Measurements from ENCODE around the gene QPRT. TPM values are rescaled to one million over a fixed set of nuclear protein-coding genes. Genes with fewer than 3 reads are reported as not detected.
"Not testable (repeated sequence)": the region's sequence is repeated elsewhere in the genome, so short reads cannot be mapped to it uniquely, and the experiment has no call there.

Gene QPRT
- polyA plus RNA-seq, 1 experiment = 4.2 TPM

DNA sequence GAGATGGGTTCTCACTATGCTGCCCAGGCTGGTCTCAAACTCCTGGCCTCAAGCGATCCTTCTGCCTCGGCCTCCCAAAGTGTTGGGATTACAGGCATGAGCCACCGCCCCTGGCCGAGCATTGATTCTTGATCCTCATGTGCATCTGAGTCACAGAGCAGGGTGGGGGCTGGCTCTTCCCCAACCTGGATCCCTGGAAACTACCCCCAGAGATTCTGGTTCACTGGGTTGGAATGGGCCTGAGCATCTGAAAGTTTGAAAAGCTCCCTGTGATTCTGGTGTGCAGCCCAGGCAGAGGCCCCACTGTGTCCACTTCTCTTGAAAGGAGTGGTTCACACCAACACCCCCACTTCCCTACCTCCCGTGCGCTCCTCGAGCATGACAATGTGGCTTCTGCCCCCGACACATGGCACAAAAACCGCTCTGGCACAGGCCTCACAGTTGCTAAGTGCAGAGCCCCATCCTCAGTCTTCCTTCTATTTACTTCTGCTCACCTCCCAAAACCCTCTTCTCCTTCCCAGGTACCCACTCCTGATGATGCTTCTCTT lies 4.6 kb downstream of the QPRT start:
- DNase-seq (ENCODE audit: low read depth) = no peak
- no peaks in the 10 kb centered on the region for H3K36me3 ChIP-seq (ENCODE audit: control insufficient read depth, insufficient read depth, low read length)
- ChIA-PET POLR2A (no interaction called here), CTCF (interaction anchor here (0.7 to 1.1 kb wide), 2 partner anchors 17 kb away, joined by 3 read pairs; no protein-coding TSS in a partner anchor)
- H3K27me3 ChIP-seq (ENCODE audit: control insufficient read depth, insufficient read depth, low read length) = no peaks in the 10 kb centered on the region
- no peak overlapping the region for H3K4me3 ChIP-seq (ENCODE audit: low read depth, low read length)
- TF ChIP-seq, protein P1, sequence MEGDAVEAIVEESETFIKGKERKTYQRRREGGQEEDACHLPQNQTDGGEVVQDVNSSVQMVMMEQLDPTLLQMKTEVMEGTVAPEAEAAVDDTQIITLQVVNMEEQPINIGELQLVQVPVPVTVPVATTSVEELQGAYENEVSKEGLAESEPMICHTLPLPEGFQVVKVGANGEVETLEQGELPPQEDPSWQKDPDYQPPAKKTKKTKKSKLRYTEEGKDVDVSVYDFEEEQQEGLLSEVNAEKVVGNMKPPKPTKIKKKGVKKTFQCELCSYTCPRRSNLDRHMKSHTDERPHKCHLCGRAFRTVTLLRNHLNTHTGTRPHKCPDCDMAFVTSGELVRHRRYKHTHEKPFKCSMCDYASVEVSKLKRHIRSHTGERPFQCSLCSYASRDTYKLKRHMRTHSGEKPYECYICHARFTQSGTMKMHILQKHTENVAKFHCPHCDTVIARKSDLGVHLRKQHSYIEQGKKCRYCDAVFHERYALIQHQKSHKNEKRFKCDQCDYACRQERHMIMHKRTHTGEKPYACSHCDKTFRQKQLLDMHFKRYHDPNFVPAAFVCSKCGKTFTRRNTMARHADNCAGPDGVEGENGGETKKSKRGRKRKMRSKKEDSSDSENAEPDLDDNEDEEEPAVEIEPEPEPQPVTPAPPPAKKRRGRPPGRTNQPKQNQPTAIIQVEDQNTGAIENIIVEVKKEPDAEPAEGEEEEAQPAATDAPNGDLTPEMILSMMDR (IDR thresholded peaks at IDR 0.05; ENCODE audit: insufficient read depth, low read depth, low read length) = no peak

DNA sequence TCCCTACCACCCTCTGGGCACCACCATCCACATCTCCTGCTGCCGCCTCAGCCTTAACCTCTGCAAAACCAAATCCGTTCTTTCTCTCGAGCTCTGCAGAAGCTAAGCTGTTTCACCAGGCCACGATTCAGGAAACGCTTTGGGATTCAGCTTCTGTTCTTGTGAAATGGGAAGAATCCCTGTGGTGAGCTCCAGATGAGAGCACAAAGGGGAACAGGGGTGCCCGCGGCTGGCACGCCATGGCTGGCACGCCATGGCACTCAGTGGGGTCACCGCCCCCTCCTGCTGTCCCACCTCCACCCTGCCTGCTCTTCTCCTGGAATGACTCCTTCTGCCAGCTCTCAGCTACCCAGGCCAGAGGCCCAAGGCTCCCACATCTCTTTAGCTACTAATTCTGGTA lies 5.7 kb downstream of the QPRT start:
- DNase-seq (ENCODE audit: low read depth) = no peak
- CTCF ChIA-PET = interaction anchor here (1.0 to 1.6 kb wide), 3 partner anchors 16 to 45 kb away, joined by 3 to 4 read pairs (median 3); no protein-coding TSS in a partner anchor
- TF ChIP-seq, protein P1 (IDR thresholded peaks at IDR 0.05; ENCODE audit: insufficient read depth, low read depth, low read length) = no peak
- POLR2A ChIA-PET = no interaction called here
- H3K27me3 ChIP-seq (ENCODE audit: control insufficient read depth, insufficient read depth, low read length) = no peaks in the 10 kb centered on the region
- H3K4me3 ChIP-seq (ENCODE audit: low read depth, low read length) = no peak overlapping the region
- H3K36me3 ChIP-seq (ENCODE audit: control insufficient read depth, insufficient read depth, low read length) = no peaks in the 10 kb centered on the region

DNA sequence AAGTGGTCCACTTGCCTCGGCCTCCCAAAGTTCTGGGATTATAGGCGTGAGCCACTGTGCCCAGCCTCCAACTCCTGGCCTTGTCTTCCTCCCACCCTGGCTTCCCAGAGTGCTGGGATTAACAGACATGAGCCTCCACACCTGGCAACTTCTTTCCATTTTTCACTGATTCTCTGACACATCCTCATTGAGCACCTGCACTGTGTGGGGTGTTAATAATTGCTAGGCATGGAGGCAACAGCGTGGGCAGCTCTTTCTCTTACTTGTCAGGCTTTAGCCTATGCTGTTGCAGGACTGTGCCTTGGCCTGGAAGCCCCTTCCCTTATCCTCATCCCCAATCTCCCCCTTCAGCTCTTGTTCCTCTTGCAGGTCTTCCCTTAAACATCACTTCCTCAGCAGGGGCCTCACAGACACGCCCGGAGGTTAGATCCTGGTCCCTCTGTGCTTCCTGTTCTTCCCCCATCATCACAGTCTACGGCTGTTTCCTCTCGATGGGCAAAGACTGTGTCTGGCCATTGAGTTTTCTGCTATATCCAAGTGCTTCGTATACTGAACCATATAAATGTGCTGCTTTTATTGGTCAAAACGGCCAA lies 7.9 kb downstream of the QPRT start:
- Histone ChIP-seq H3K4me3 (ENCODE audit: low read depth, low read length) (no peak overlapping the region), H3K27me3 (ENCODE audit: control insufficient read depth, insufficient read depth, low read length) (no peaks in the 10 kb centered on the region), H3K36me3 (ENCODE audit: control insufficient read depth, insufficient read depth, low read length) (no peaks in the 10 kb centered on the region)
- CTCF ChIA-PET = interaction anchor here (1.3 kb wide), 1 partner anchor 13 kb away, joined by 4 read pairs; no protein-coding TSS in a partner anchor
- no peak for DNase-seq (ENCODE audit: low read depth)
- POLR2A ChIA-PET = no interaction called here
- TF ChIP-seq, protein P1 (IDR thresholded peaks at IDR 0.05; ENCODE audit: insufficient read depth, low read depth, low read length) = no peak

DNA sequence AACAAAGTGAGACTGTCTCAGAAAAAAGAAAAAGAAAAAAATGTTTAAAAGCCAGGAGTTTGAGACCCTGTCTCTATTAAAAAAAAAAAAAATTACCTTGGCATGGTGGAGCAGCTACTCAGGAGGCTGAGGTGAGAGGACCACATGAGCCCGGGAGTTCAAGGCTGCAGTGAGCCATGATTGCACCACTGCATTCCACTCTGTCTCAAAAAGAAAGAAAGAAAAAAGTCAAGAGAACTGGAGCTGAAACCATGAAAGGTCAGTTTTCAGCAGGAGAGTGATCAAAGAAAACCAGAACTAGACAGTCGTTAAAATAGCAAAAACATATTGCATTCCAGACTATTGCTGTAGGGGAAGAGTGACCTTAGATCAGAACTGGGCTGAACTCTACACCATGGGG lies 8.8 kb downstream of the QPRT start:
- no peaks in the 10 kb centered on the region for H3K36me3 ChIP-seq (ENCODE audit: control insufficient read depth, insufficient read depth, low read length)
- ChIA-PET CTCF (interaction anchor here (1.0 to 1.4 kb wide), 3 partner anchors 12 to 13 kb away, joined by 3 to 4 read pairs (median 4); no protein-coding TSS in a partner anchor), POLR2A (no interaction called here)
- TF ChIP-seq, protein P1 (IDR thresholded peaks at IDR 0.05; ENCODE audit: insufficient read depth, low read depth, low read length) = no peak
- no peak for DNase-seq (ENCODE audit: low read depth)
- no peaks in the 10 kb centered on the region for H3K27me3 ChIP-seq (ENCODE audit: control insufficient read depth, insufficient read depth, low read length)
- no peak overlapping the region for H3K4me3 ChIP-seq (ENCODE audit: low read depth, low read length)

DNA sequence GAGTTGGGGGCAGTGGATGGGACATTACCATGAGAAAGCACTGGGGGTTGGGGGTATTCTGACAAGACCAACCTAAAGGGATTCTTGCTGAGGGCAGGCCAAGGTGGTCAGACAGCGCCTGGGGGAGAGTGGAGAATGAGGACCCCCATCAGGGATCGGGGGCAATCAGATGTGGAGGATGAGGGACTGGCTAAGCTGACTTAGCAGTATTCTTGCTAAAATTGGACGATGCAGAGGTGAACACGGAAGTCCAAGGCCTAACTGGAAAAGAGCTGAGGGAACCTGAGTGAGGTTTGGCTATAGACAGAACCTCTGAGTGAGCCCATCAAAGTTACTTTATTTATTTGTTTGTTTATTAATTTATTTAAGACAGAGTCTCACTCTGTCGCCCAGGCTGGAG lies 9.2 kb downstream of the QPRT start:
- POLR2A ChIA-PET = no interaction called here
- Histone ChIP-seq H3K36me3 (ENCODE audit: control insufficient read depth, insufficient read depth, low read length) (no peaks in the 10 kb centered on the region), H3K27me3 (ENCODE audit: control insufficient read depth, insufficient read depth, low read length) (no peaks in the 10 kb centered on the region), H3K4me3 (ENCODE audit: low read depth, low read length) (no peak overlapping the region)
- DNase-seq (ENCODE audit: low read depth) = no peak
- TF ChIP-seq, protein P1 (IDR thresholded peaks at IDR 0.05; ENCODE audit: insufficient read depth, low read depth, low read length) = no peak
- CTCF ChIA-PET = interaction anchor here (1.0 to 1.4 kb wide), 2 partner anchors 12 to 13 kb away, joined by 3 to 4 read pairs; no protein-coding TSS in a partner anchor

DNA sequence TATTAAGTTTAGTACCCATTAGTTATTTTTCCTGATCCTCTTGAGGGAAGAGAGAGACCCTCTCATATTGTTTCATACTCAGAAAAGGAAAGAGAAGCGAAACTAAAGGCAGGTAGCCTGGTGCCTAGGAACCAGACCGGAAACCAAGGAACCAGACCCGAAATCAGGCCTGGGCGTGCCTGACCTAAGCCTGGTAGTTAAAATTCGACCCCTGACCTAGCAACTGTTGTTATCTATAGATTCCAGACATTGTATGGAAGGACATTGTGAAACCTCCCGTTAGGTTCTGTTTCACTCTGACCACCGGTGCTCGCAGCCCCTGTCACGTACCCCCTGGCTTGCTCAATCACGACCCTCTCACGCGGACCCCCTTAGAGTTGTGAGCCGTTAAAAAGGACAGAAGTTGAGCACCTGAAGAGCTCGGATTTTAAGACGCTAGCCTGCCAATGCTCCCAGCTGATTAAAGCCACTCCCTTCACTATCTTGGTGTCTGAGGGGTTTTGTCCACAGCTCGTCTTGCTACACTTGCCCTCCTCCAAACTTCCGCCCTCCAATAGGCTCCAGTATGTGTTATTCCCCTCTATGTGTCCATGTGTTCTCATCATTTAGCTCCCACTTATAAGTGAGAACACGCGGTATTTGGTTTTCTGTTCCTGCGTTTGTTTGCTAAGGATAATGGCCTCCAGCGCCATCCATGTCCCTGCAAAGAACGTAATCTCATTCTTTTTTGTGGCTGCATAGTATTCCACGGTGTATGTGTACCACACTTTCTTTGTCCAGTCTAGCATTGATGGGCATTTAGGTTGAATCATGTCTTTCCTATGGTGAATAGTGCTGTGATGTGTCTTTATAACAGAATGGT lies 10.7 kb downstream of the QPRT start:
- DNase-seq (ENCODE audit: low read depth); H3K36me3 ChIP-seq (ENCODE audit: control insufficient read depth, insufficient read depth, low read length); H3K4me3 ChIP-seq (ENCODE audit: low read depth, low read length); POLR2A ChIA-PET; H3K27me3 ChIP-seq (ENCODE audit: control insufficient read depth, insufficient read depth, low read length): not testable (repeated sequence)
- CTCF ChIA-PET = interaction anchor here (0.9 kb wide), 1 partner anchor 11 kb away, joined by 5 read pairs; no protein-coding TSS in a partner anchor

DNA sequence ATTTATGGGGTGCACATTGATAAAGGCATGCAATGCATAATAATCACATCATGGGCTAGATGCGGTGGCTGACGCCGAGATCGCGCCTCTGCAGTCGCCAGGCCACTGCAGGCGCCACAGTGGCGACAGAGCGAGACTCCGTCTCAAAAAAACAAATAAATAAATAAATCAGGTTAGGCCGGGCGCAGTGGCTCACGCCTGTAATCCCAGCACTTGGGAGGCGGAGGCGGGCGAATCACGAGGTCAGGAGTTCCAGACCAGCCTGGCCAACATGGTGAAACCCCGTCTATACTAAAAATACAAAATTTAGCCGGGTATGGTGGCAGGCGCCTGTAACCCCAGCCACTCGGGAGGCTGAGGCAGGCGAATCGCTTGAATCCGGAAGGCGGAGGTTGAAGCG lies 13.6 kb downstream of the QPRT start:
- POLR2A ChIA-PET; H3K4me3 ChIP-seq (ENCODE audit: low read depth, low read length); DNase-seq (ENCODE audit: low read depth); H3K27me3 ChIP-seq (ENCODE audit: control insufficient read depth, insufficient read depth, low read length); H3K36me3 ChIP-seq (ENCODE audit: control insufficient read depth, insufficient read depth, low read length): not testable (repeated sequence)
- CTCF ChIA-PET = interaction anchor here (0.7 kb wide), 1 partner anchor 228 kb away, joined by 3 read pairs; no protein-coding TSS in a partner anchor

All from BJ (cell line).